ENCODE results near the gene SUGP2. TPM values are rescaled to one million over a fixed set of nuclear protein-coding genes. Genes with fewer than 3 reads are reported as not detected.
A peak's percentile ranks its signal among the peaks of the same experiment; 100 is the strongest.

The SUGP2 gene
- total and polyA plus RNA-seq, 2 of the 13 experiments (the other 11 are each of a cell fraction or from before 2014, with no cell fraction given) = 40.6 to 57.7 TPM

GRCh38 chr19:19033426-19034203, at the start of gene SUGP2, which contains the start of gene ARMC6 (continued):
- TF ChIP-seq NRL (CRISPR knock-in tag; IDR thresholded peaks at IDR 0.05; ENCODE audit: borderline replicate concordance) = peak; percentile 86; the same call in 1 of the 2 replicates
- TF ChIP-seq ZNF687 (CRISPR knock-in tag; IDR thresholded peaks at IDR 0.05) = peak; percentile 99
- TF ChIP-seq ZNF382 (CRISPR knock-in tag; IDR thresholded peaks at IDR 0.05; ENCODE audit: borderline replicate concordance) = no peak
- peak; percentile 42 for TF ChIP-seq POLR2AphosphoS5 (IDR thresholded peaks at IDR 0.05; ENCODE audit: low read depth, low read length)
- TF ChIP-seq CSRNP1 (CRISPR knock-in tag; IDR thresholded peaks at IDR 0.05) = peak; percentile 95
- no peak for TF ChIP-seq ADNP (CRISPR knock-in tag; IDR thresholded peaks at IDR 0.05)
- TF ChIP-seq MAFK (conservative IDR thresholded peaks at IDR 0.05 in 1 of 2, IDR thresholded peaks at IDR 0.05 in 1 of 2; ENCODE audit: low read length in 2 of 2) = no peak
- peak; percentile 98 for TF ChIP-seq ZNF274 (CRISPR knock-in tag; IDR thresholded peaks at IDR 0.05)
- peak; percentile 98 for TF ChIP-seq MXI1 (IDR thresholded peaks at IDR 0.05; ENCODE audit: borderline replicate concordance, low read depth, low read length)
- TF ChIP-seq NFKBIZ (CRISPR knock-in tag; IDR thresholded peaks at IDR 0.05) = peak; percentile 71
- no peak for TF ChIP-seq CREB1 (IDR thresholded peaks at IDR 0.05)
- TF ChIP-seq CREB1 (CRISPR knock-in tag; IDR thresholded peaks at IDR 0.05) = no peak
- TF ChIP-seq ZSCAN25 (CRISPR knock-in tag; IDR thresholded peaks at IDR 0.05) = peak; percentile 67; the same call in 1 of the 2 replicates
- 0 out of 2 replicates have a peak, but pooled peaks have one; percentile 25 for TF ChIP-seq ZNF264 (CRISPR knock-in tag; IDR thresholded peaks at IDR 0.05)
- TF ChIP-seq ZNF660 (CRISPR knock-in tag; IDR thresholded peaks at IDR 0.05; ENCODE audit: borderline replicate concordance, low read depth) = no peak
- TF ChIP-seq HHEX (CRISPR knock-in tag; IDR thresholded peaks at IDR 0.05) = no peak
- TF ChIP-seq MXD4 (CRISPR knock-in tag; IDR thresholded peaks at IDR 0.05) = peak; percentile 99
- no peak for TF ChIP-seq HOXA7 (CRISPR knock-in tag; IDR thresholded peaks at IDR 0.05)
- TF ChIP-seq ZFX (CRISPR knock-in tag; IDR thresholded peaks at IDR 0.05; ENCODE audit: low read depth) = peak; percentile 91
- peak; percentile 97 for TF ChIP-seq CEBPB (IDR thresholded peaks at IDR 0.05; ENCODE audit: borderline replicate concordance, low read depth, low read length)
- no peak for TF ChIP-seq ZSCAN30 (CRISPR knock-in tag; IDR thresholded peaks at IDR 0.05)
- TF ChIP-seq ZNF431 (CRISPR knock-in tag; IDR thresholded peaks at IDR 0.05; ENCODE audit: borderline replicate concordance, low read depth) = no peak; the same call in 1 of the 2 replicates
- no peak for TF ChIP-seq SMARCC2 (IDR thresholded peaks at IDR 0.05)
- no peak for TF ChIP-seq SRSF9 (IDR thresholded peaks at IDR 0.05; ENCODE audit: borderline replicate concordance, insufficient read depth, low read depth, low read length, poor library complexity, severe bottlenecking)
- TF ChIP-seq ZNF530 (CRISPR knock-in tag; IDR thresholded peaks at IDR 0.05; ENCODE audit: low read depth) = no peak
- TF ChIP-seq ZNF737 (CRISPR knock-in tag; IDR thresholded peaks at IDR 0.05; ENCODE audit: borderline replicate concordance) = no peak
